ENCODE results near the gene CIART.
"Not testable (repeated sequence)": the region's sequence is repeated elsewhere in the genome, so short reads cannot be mapped to it uniquely, and the experiment has no call there.

Gene CIART

DNA sequence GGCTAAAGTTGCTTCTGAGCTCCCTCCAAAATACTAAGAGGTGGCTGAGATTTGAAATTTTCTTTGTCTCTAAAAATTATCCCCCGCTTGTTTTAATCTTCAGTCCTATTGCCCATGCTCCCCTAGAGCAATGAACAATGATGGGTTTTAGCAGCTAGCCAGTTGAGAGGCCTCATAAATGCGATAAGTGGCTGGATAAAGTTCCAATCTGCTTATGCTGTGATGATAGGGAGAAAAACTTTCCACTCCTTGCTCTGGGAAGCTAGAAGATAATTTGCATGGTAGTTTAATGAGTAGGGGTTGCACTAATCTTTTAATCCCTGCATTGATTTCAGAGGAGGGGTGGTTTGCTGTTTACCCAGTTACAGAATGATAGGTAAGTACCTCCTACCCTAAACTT, 29.4 kb downstream of the CIART start:
- DNase-seq = no peak

- not testable (repeated sequence) for DNase-seq
Measured at GRCh38 chr1:150314691-150315090, 32.3 kb downstream of the CIART start.

DNA sequence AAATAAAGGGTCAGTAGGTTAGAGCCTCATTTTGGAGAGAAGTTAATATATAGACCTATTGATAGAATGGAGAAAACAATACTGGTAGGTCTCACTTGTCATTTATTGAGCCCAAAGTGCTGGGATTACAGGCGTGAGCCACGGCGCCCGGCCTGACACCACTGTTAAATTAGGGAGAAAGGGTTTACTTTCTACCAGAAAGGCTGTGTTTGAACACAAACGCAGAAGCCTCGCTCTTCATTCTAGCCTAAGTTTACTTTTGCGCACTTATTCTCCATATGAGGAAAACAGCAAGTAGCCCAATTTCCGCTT, 38.3 kb downstream of the CIART start:
- DNase-seq = no peak

GRCh38 chr1:150321826-150322166, 39.4 kb downstream of the CIART start:
- DNase-seq = no peak

DNA sequence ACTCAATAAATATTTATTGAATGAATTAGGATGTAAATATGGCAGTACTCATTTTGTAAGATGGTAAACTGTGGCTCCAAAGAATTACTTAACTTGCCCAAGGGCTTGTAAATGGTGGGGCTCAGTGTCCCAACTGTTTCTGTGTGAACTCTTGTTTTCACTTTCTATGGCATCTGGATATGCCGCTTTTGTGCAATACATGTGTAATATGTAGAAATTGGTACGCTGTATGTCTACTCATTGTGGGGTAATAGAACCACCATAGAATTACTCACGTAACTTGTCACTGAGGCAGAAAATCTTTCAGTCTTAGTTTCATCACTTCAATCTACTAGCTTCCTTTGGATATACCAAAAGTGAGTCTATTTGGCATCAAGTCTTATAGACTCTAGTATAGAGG, 40.0 kb downstream of the CIART start:
- DNase-seq = no peak

DNA sequence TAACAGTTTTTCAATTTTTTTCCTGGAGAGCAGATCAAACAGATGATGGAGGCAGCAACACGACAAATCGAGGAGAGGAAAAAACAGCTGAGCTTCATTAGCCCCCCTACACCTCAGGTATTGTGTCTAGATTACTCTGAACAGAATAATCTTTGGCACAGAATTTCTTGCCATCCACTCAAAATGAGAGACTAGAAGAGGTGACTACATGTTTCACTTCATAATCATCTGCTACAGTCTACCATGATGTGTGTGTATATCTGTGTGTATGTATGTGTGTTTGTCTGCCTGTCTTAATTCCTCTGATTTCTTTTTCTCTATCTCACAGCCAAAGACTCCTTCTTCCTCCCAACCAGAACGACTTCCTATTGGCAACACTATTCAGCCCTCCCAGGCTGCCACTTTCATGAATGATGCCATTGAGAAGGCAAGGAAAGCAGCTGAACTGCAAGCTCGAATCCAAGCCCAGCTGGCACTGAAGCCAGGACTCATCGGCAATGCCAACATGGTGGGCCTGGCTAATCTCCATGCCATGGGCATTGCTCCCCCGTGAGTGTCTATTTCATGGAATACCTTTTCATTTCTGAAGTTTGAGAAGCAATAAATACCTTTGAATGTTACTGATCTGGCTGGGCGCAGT, 50.4 kb downstream of the CIART start:
- no peak for DNase-seq
